A549 (cell line): Measurements from ENCODE around the gene DNM3.

Source experiments
- CBX2 ChIP-seq: fragments of 200-600 bp; sonication (generic); IDR thresholded peaks from 2 replicates; pipeline ENCODE4 v1.6.1; 2016; ENCODE audit warnings: low read depth, mild to moderate bottlenecking, borderline replicate concordance
- CTCF ChIP-seq: fragments of >200 bp; sonication (Bioruptor Twin); formaldehyde crosslinking; IDR thresholded peaks from 3 replicates; pipeline ENCODE4 v1.5.1; 2016
- EP300 ChIP-seq, 2 experiments: fragments of >200 bp; sonication (Bioruptor Twin); formaldehyde crosslinking; IDR thresholded peaks; 2 replicates in 1 of 2; 3 replicates in 1 of 2; pipeline ENCODE4 v1.6.1; 2016 to 2017
- HDAC2 ChIP-seq: fragments of 200-600 bp; sonication (generic); IDR thresholded peaks from 2 replicates; pipeline ENCODE4 v1.6.1; 2016
- JUN ChIP-seq, 2 experiments: fragments of >200 bp; sonication (Bioruptor Twin); formaldehyde crosslinking; IDR thresholded peaks; 2 replicates in 1 of 2; 3 replicates in 1 of 2; pipeline ENCODE4 v1.6.1; 2016 to 2017
- MAX ChIP-seq: IDR thresholded peaks from 2 replicates; pipeline ENCODE4 v1.6.1; 2012
- POLR2A ChIP-seq: IDR thresholded peaks from 2 replicates; pipeline ENCODE4 v1.6.1; 2012; ENCODE audit warnings: mild to moderate bottlenecking, low read length
- RNF2 ChIP-seq: fragments of 200-600 bp; sonication (generic); IDR thresholded peaks from 2 replicates; pipeline ENCODE4 v1.6.1; 2016; ENCODE audit warnings: low read depth, mild to moderate bottlenecking, antibody characterized with exemption, moderate library complexity, borderline replicate concordance

GRCh38 chr1:171899838-171900237 lies 58.5 kb downstream of the DNM3 start:
- TF ChIP-seq POLR2A (no peak), EP300 (IDR thresholded peaks at IDR 0.05) (no peak), CTCF (no peak), CBX2 (no peak), HDAC2 (no peak), MAX (no peak), JUN (IDR thresholded peaks at IDR 0.05) (no peak), RNF2 (no peak)
